ENCODE results near the gene THRB.

- no peak for TF ChIP-seq ZNF232 (CRISPR knock-in tag; IDR thresholded peaks at IDR 0.05)
- TF ChIP-seq KAT7 (CRISPR knock-in tag; IDR thresholded peaks at IDR 0.05; ENCODE audit: borderline replicate concordance), result no peak
- no peak for TF ChIP-seq STAT6 (CRISPR knock-in tag; conservative IDR thresholded peaks at IDR 0.05; ENCODE audit: low read depth)
These were observed 127.4 kb downstream of the THRB start for GRCh38 chr3:24367216-24367615.
